Measurements from ENCODE around the gene KAZN. TPM values are rescaled to one million over a fixed set of nuclear protein-coding genes. Genes with fewer than 3 reads are reported as not detected.
"Not testable (repeated sequence)": the region's sequence is repeated elsewhere in the genome, so short reads cannot be mapped to it uniquely, and the experiment has no call there.

Gene KAZN
- total and polyA plus RNA-seq, 4 donors = 4.4 to 19.3 (median 9.6) TPM

DNA sequence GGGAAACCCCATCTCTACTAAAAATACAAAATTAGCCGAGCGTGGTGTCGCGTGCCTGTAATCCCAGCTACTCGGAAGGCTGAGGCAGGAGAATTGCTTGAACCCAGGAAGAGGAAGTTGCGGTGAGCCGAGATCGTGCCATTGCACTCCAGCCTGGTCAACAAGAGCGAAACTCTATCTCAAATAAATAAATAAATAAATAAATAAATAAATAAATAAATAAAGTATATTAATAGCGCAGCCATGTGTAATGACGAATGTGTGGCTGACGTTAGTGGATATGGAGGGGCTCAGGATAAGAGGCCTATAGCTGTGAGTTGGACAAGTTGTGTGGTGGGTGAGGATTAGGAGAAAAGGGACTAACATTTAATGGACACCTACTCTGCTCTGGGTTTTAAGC is 18.2 kb upstream of the KAZN start:
- H3K4me3 ChIP-seq (ENCODE audit: low read length in 2 of 2); H3K27me3 ChIP-seq (ENCODE audit: control insufficient read depth in 1 of 2, insufficient read depth in 2 of 2, low read length in 1 of 2); DNase-seq; H3K9me3 ChIP-seq (ENCODE audit: control insufficient read depth, low read length); intact Hi-C loops (cut with DNase I); ATAC-seq (ENCODE audit: low FRiP score); H3K27ac ChIP-seq (ENCODE audit: low read depth in 1 of 2, low read length in 2 of 2); H3K36me3 ChIP-seq (ENCODE audit: control insufficient read depth in 1 of 2, insufficient read depth in 2 of 2, low read length in 1 of 2); H3K4me1 ChIP-seq (ENCODE audit: control insufficient read depth in 1 of 2, insufficient read depth in 2 of 2, low read length in 2 of 2): not testable (repeated sequence)
- WGBS, 2 donors = 93 to 96% methylated on average over 12 of the region's 12 CpGs

DNA sequence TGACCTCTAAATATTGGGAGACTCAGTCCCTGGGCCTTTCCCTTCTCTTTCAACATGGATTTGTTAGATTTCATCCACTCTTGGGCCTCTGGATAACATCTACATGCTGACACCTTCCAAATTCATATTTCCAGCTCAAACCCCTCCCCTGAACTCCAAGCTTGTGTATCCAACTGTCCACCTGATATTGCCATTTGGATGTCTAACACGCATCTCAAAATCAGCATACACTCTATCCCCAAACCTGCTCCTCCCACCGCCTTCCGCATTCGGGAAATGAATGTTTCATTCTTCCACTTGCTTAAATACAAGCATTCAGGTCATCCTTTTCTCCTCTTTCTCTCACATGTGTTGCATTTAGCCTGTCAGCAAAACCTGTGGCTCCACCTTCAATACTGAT is 17.5 kb upstream of the KAZN start:
- no peaks in the 10 kb centered on the region for H3K4me1 ChIP-seq (ENCODE audit: control insufficient read depth in 1 of 2, insufficient read depth in 2 of 2, low read length in 2 of 2)
- peaks cover 3% of the 10 kb centered on the region for H3K9me3 ChIP-seq (ENCODE audit: control insufficient read depth, low read length)
- ATAC-seq (ENCODE audit: low FRiP score) = no peak
- intact Hi-C loops (cut with DNase I) = no loop called here
- no peak overlapping the region for H3K4me3 ChIP-seq (ENCODE audit: low read length in 2 of 2)
- H3K27me3 ChIP-seq (ENCODE audit: control insufficient read depth in 1 of 2, insufficient read depth in 2 of 2, low read length in 1 of 2) = no peaks in the 10 kb centered on the region
- H3K27ac ChIP-seq (ENCODE audit: low read depth in 1 of 2, low read length in 2 of 2) = no peak overlapping the region
- DNase-seq = no peak
- H3K36me3 ChIP-seq (ENCODE audit: control insufficient read depth in 1 of 2, insufficient read depth in 2 of 2, low read length in 1 of 2) = no peaks in the 10 kb centered on the region
- WGBS, 2 donors = 96 to 100% methylated on average over 4 of the region's 4 CpGs

DNA sequence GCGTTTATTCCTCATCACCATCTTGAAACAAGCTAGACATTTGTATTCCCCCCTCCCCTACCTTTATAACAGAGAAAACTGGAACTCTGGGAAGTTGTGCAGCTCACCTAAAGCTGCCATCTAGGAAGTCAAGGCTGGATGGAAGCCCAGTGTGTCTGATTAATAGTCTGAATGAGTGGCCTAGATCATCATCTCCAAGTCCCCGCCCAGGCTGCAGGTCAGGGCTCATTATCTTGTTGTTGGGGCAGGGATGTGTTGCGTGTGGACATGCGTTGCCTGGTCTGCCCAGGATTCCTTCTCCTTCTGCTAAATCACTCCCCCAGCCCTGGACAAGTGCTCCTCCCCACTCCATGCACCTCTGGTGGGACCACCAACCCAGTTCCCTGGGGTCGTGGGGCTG is 14.7 kb upstream of the KAZN start:
- peaks cover 3% of the 10 kb centered on the region for H3K9me3 ChIP-seq (ENCODE audit: control insufficient read depth, low read length)
- intact Hi-C loops (cut with DNase I) = no loop called here
- H3K27me3 ChIP-seq (ENCODE audit: control insufficient read depth in 1 of 2, insufficient read depth in 2 of 2, low read length in 1 of 2) = no peaks in the 10 kb centered on the region
- ATAC-seq (ENCODE audit: low FRiP score) = no peak
- no peak for DNase-seq
- H3K36me3 ChIP-seq (ENCODE audit: control insufficient read depth in 1 of 2, insufficient read depth in 2 of 2, low read length in 1 of 2) = no peaks in the 10 kb centered on the region
- 93 to 97% methylated on average over 5 of the region's 5 CpGs for WGBS, 2 donors
- H3K4me1 ChIP-seq (ENCODE audit: control insufficient read depth in 1 of 2, insufficient read depth in 2 of 2, low read length in 2 of 2) = no peaks in the 10 kb centered on the region
- H3K27ac ChIP-seq (ENCODE audit: low read depth in 1 of 2, low read length in 2 of 2) = no peak overlapping the region
- no peak overlapping the region for H3K4me3 ChIP-seq (ENCODE audit: low read length in 2 of 2)

DNA sequence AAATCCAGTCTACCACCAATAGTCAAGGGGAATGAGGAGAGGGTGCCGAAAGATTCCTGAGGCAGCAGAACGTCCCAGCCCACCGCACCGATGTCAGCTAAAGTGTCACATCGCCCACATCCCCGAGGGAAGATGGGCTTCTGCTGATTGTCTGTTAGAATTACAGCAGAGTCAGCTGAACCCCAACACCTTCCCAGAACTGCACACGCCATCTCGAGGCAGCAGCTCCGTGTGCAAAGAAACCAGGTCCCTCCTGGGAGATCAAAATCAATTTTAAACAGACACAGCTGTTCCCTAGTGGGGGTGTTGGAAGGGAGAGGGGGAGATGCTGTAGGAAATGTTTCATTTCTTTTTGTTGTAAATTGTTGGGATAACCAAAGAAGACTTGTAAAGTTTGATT is 12.8 kb upstream of the KAZN start:
- DNase-seq = no peak
- intact Hi-C loops (cut with DNase I) = no loop called here
- no peak for ATAC-seq (ENCODE audit: low FRiP score)
- H3K27ac ChIP-seq (ENCODE audit: low read depth in 1 of 2, low read length in 2 of 2) = no peak overlapping the region
- peaks cover 3% of the 10 kb centered on the region for H3K9me3 ChIP-seq (ENCODE audit: control insufficient read depth, low read length)
- no peaks in the 10 kb centered on the region for H3K27me3 ChIP-seq (ENCODE audit: control insufficient read depth in 1 of 2, insufficient read depth in 2 of 2, low read length in 1 of 2)
- H3K36me3 ChIP-seq (ENCODE audit: control insufficient read depth in 1 of 2, insufficient read depth in 2 of 2, low read length in 1 of 2) = no peaks in the 10 kb centered on the region
- 64 to 74% methylated on average over 9 of the region's 9 CpGs for WGBS, 2 donors
- H3K4me3 ChIP-seq (ENCODE audit: low read length in 2 of 2) = no peak overlapping the region
- H3K4me1 ChIP-seq (ENCODE audit: control insufficient read depth in 1 of 2, insufficient read depth in 2 of 2, low read length in 2 of 2) = no peaks in the 10 kb centered on the region

DNA sequence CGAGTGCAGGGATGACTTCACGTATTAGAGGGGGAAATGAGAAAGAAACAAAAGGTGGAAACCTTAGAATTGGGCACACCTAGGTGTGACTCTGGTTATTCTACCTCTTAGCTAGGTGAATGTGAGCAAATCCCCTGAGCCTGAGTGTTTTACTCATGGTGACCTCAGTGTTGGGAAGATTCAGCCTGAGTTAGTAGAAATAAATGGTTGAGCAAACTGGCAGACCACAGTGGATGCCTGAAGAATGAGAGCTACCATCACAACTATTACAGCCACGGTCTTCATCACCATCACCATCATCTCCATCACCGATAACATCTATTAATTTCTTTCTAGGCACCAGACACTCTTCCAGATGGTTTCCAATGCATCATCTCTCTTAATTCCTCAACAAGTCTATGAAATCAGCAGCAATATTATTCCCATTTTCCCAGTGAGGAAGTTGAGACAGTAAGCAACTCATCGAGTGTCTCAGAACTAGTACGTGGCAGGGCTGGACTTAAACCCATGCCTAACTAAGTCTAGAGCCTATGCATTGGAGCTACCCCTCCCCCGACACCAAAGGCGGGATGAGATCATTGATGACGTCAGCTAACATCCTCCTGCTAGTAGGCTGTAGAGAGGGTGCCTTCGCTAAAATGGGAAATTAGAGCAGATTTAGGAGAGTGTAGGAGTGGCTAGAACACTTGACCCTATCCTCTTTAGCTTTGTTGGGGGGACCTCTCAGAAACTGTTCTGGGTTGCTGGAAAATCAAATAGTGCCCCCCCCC is 7.9 kb upstream of the KAZN start:
- WGBS, 2 donors = 72 to 78% methylated on average over 10 of the region's 10 CpGs
- no peak for ATAC-seq (ENCODE audit: low FRiP score)
- no peak overlapping the region for H3K27ac ChIP-seq (ENCODE audit: low read depth in 1 of 2, low read length in 2 of 2)
- H3K4me1 ChIP-seq (ENCODE audit: control insufficient read depth in 1 of 2, insufficient read depth in 2 of 2, low read length in 2 of 2) = no peaks in the 10 kb centered on the region
- no peaks in the 10 kb centered on the region for H3K36me3 ChIP-seq (ENCODE audit: control insufficient read depth in 1 of 2, insufficient read depth in 2 of 2, low read length in 1 of 2)
- no peak for DNase-seq
- intact Hi-C loops (cut with DNase I) = no loop called here
- no peaks in the 10 kb centered on the region for H3K27me3 ChIP-seq (ENCODE audit: control insufficient read depth in 1 of 2, insufficient read depth in 2 of 2, low read length in 1 of 2)
- no peaks in the 10 kb centered on the region for H3K9me3 ChIP-seq (ENCODE audit: control insufficient read depth, low read length)
- H3K4me3 ChIP-seq (ENCODE audit: low read length in 2 of 2) = no peak overlapping the region

DNA sequence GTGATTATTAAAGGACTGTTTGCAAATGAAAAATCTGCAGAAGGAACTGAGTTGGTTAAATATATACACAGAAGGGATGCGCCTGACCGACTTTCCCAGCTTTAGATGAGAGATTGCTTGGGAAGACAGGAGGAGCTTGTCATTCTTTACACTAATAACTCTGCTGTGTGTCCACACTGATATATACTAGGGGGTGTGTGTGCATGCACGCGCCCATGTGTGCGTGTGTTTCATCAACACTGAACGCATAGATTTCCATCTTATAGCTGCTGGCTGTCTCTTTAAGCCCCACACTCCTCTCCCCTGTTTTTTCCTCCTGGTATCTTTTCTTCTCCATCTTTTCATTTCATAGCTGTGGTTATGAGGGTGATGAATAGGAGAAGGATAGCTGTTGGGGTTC is 6.9 kb upstream of the KAZN start:
- 87 to 88% methylated on average over 6 of the region's 6 CpGs for WGBS, 2 donors
- ATAC-seq (ENCODE audit: low FRiP score) (no peak), DNase-seq (no peak)
- Histone ChIP-seq H3K9me3 (ENCODE audit: control insufficient read depth, low read length) (no peaks in the 10 kb centered on the region), H3K27me3 (ENCODE audit: control insufficient read depth in 1 of 2, insufficient read depth in 2 of 2, low read length in 1 of 2) (no peaks in the 10 kb centered on the region), H3K4me1 (ENCODE audit: control insufficient read depth in 1 of 2, insufficient read depth in 2 of 2, low read length in 2 of 2) (no peaks in the 10 kb centered on the region), H3K4me3 (ENCODE audit: low read length in 2 of 2) (no peak overlapping the region), H3K27ac (ENCODE audit: low read depth in 1 of 2, low read length in 2 of 2) (no peak overlapping the region), H3K36me3 (ENCODE audit: control insufficient read depth in 1 of 2, insufficient read depth in 2 of 2, low read length in 1 of 2) (no peaks in the 10 kb centered on the region)
- intact Hi-C loops (cut with DNase I) = no loop called here

DNA sequence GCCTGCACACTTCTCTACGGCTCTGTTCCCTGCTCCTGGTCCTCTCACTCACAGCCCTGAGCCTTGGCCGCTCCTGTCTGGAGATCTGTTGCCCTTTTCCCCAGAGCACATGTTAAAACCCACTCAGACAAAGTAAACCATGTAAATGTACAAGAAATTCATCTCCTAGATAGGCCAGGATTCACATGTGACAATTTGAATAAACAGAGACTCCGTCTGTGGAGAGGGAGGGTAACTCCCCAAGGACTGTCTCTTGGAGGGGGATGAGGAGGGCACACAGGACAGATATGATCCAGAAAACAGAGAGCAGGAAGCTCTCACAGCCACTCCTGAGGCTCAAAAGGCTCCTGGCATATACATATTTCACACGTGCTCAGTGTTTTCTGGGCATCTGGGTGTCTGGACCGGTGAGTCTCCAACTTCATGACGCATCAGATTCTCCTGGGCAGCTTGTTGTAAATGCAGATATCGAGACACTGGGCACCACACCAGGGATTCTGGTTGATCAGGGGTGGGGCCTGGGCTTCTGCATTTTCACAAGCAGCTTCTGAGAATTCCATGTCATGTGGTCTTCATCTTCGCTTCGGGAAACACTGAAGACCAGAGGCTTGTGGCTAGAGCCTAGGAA is 6.4 kb upstream of the KAZN start:
- ATAC-seq (ENCODE audit: low FRiP score) (no peak), DNase-seq (no peak)
- no peak overlapping the region for H3K4me3 ChIP-seq (ENCODE audit: low read length in 2 of 2)
- intact Hi-C loops (cut with DNase I) = no loop called here
- no peaks in the 10 kb centered on the region for H3K4me1 ChIP-seq (ENCODE audit: control insufficient read depth in 1 of 2, insufficient read depth in 2 of 2, low read length in 2 of 2)
- H3K36me3 ChIP-seq (ENCODE audit: control insufficient read depth in 1 of 2, insufficient read depth in 2 of 2, low read length in 1 of 2) = no peaks in the 10 kb centered on the region
- H3K9me3 ChIP-seq (ENCODE audit: control insufficient read depth, low read length) = no peaks in the 10 kb centered on the region
- H3K27me3 ChIP-seq (ENCODE audit: control insufficient read depth in 1 of 2, insufficient read depth in 2 of 2, low read length in 1 of 2) = no peaks in the 10 kb centered on the region
- 76 to 81% methylated on average over 9 of the region's 9 CpGs for WGBS, 2 donors
- no peak overlapping the region for H3K27ac ChIP-seq (ENCODE audit: low read depth in 1 of 2, low read length in 2 of 2)

DNA sequence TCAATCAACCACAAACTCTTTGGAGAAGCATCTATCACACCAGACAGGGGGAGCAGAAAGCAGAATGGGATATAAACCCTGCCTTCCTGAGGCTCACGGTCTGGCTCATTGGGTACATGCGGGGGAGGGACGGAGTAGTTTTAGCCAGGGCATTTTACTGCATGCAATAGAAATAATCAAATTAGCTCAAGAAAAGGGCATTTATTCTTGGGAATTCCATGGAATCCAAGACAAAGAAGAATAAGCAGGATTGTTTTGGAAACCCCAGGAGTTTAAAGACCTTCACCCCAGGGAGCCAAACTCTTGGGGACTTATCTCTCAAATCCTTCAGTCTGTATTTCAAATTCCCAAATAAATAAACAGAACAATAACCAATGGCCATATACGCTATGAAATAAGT is 5.2 kb upstream of the KAZN start:
- ATAC-seq (ENCODE audit: low FRiP score) (no peak), DNase-seq (no peak)
- Histone ChIP-seq H3K4me1 (ENCODE audit: control insufficient read depth in 1 of 2, insufficient read depth in 2 of 2, low read length in 2 of 2) (no peaks in the 10 kb centered on the region), H3K9me3 (ENCODE audit: control insufficient read depth, low read length) (no peaks in the 10 kb centered on the region), H3K36me3 (ENCODE audit: control insufficient read depth in 1 of 2, insufficient read depth in 2 of 2, low read length in 1 of 2) (no peaks in the 10 kb centered on the region), H3K27me3 (ENCODE audit: control insufficient read depth in 1 of 2, insufficient read depth in 2 of 2, low read length in 1 of 2) (no peaks in the 10 kb centered on the region), H3K27ac (ENCODE audit: low read depth in 1 of 2, low read length in 2 of 2) (no peak overlapping the region), H3K4me3 (ENCODE audit: low read length in 2 of 2) (no peak overlapping the region)
- 83 to 92% methylated on average over 4 of the region's 4 CpGs for WGBS, 2 donors
- intact Hi-C loops (cut with DNase I) = no loop called here

DNA sequence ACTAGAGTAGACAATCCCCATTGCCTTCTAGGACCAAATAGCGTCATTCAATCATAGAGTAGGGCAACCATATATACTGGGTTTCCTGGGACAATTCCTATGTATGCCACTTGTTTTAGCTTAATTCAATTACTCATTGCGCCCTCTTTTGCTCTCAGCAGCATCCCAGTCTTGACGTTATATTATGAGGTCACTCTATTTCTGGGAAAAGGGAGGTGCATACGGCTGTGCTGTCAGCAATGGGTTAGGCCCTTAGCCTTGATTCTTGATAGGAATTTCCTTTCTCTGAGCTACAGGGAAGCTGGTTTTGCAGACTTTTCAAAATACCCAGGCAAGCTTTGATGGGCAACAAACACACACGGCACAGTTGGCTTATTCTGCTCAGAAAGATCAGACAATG is 4.4 kb upstream of the KAZN start:
- DNase-seq (no peak), ATAC-seq (ENCODE audit: low FRiP score) (no peak)
- Histone ChIP-seq H3K4me1 (ENCODE audit: control insufficient read depth in 1 of 2, insufficient read depth in 2 of 2, low read length in 2 of 2) (no peaks in the 10 kb centered on the region), H3K27me3 (ENCODE audit: control insufficient read depth in 1 of 2, insufficient read depth in 2 of 2, low read length in 1 of 2) (no peaks in the 10 kb centered on the region), H3K4me3 (ENCODE audit: low read length in 2 of 2) (no peak overlapping the region), H3K36me3 (ENCODE audit: control insufficient read depth in 1 of 2, insufficient read depth in 2 of 2, low read length in 1 of 2) (no peaks in the 10 kb centered on the region), H3K9me3 (ENCODE audit: control insufficient read depth, low read length) (no peaks in the 10 kb centered on the region), H3K27ac (ENCODE audit: low read depth in 1 of 2, low read length in 2 of 2) (no peak overlapping the region)
- intact Hi-C loops (cut with DNase I) = no loop called here
- 87 to 89% methylated on average over 5 of the region's 5 CpGs for WGBS, 2 donors
